Tibial nerve (tissue), 4 donors: ENCODE measurements around the gene IGSF5. TPM values are rescaled to one million over a fixed set of nuclear protein-coding genes. Genes with fewer than 3 reads are reported as not detected.
A peak's percentile ranks its signal among the peaks of the same experiment; 100 is the strongest.

Experiments
- DNase-seq, 2 donors: peaks; one replicate each; pipeline ENCODE4 v3.0.0-alpha.2; 2019; ENCODE audit warnings: low spot score in 2 of 2
- H3K27ac ChIP-seq, 4 donors: fragments of 200-600 bp; sonication (generic) in 3 of 4; one replicate each; pipeline ENCODE4 v1.5.1; 2017 to 2019; ENCODE audit warnings: mild to moderate bottlenecking in 1 of 4
- H3K27me3 ChIP-seq, 2 donors: fragments of 200-600 bp; sonication (generic) in 1 of 2; one replicate each; pipeline versions ENCODE4 v1.5.1 to v1.6.0; 2017 to 2019
- H3K36me3 ChIP-seq, 3 donors: fragments of 200-600 bp; sonication (generic); one replicate each; pipeline ENCODE4 v1.5.1; 2018 to 2019
- H3K4me1 ChIP-seq, 4 donors: fragments of 200-600 bp; sonication (generic) in 3 of 4; one replicate each; pipeline ENCODE4 v1.5.1; 2017 to 2019
- H3K4me3 ChIP-seq, 4 donors: fragments of 200-600 bp; sonication (generic) in 3 of 4; one replicate each; pipeline ENCODE4 v1.5.1; 2017 to 2019; ENCODE audit warnings: mild to moderate bottlenecking in 1 of 4, moderate library complexity in 1 of 4
- H3K9me3 ChIP-seq, 4 donors: fragments of 200-600 bp; sonication (generic) in 3 of 4; one replicate each; pipeline ENCODE4 v1.5.1; 2017 to 2019
- EP300 ChIP-seq, 2 donors: sonication (generic); formaldehyde crosslinking; IDR thresholded peaks; one replicate each; pipeline ENCODE4 v1.6.1; 2017; ENCODE audit warnings: antibody characterized with exemption in 2 of 2, mild to moderate bottlenecking in 1 of 2
- POLR2A ChIP-seq, 2 donors: fragments of 450-650 bp; IDR thresholded peaks; one replicate each; pipeline ENCODE4 v1.6.1; 2017; ENCODE audit warnings: antibody characterized with exemption in 2 of 2, mild to moderate bottlenecking in 2 of 2, moderate library complexity in 2 of 2
- WGBS, 2 donors: methylation state at CpG; one replicate each; pipeline ENCODE4 v1.1.5; 2018; 5-methylcytosine and 5-hydroxymethylcytosine counted together
- total RNA-seq, 4 donors: library from RNA; depleted of rRNA; stranded (reverse); fragments of >200 nt; gene quantifications; one replicate each; pipeline ENCODE4 v1.1.0, GENCODE V29; 2016
- TF ChIP-seq, protein P1 (sequence below), 5 experiments: fragments of 200-600 bp in 3 of 5; fragments of 450-650 bp in 2 of 5; sonication (generic) in 3 of 5; IDR thresholded peaks; one replicate each; pipeline ENCODE4 v1.5.1; 2016 to 2019; ENCODE audit warnings: antibody characterized with exemption in 5 of 5, mild to moderate bottlenecking in 3 of 5, moderate library complexity in 2 of 5

The IGSF5 gene
- total RNA-seq, 4 donors from 2014 or later: not detected

DNA sequence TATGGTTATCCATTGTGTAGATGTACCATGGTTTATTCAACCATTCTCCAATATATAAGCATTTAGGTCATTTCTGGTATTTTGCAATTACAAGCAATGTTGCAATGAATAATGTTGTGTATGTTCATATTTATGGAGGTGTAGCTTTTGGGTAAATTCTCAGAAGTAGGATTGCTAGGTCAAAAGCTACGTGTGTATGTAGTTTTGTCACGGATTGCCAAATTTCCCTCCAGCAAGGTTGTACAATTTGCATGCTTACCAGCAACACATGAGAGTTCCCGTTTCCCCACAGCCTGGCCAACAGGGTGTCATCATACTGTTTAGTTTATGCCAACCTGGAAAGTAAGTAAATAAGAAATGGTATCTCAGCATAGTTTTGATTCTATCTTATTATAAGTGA, 36.3 kb downstream of the IGSF5 start:
- Histone ChIP-seq H3K27ac (no peak overlapping the region), H3K4me1 (no peaks in the 10 kb centered on the region), H3K36me3 (no peaks in the 10 kb centered on the region), H3K9me3 (peaks cover 0 to 6% (median 0%) of the 10 kb centered on the region in 4 donors), H3K27me3 (no peaks in the 10 kb centered on the region), H3K4me3 (no peak overlapping the region)
- no peak for TF ChIP-seq POLR2A (IDR thresholded peaks at IDR 0.05)
- TF ChIP-seq, protein P1, sequence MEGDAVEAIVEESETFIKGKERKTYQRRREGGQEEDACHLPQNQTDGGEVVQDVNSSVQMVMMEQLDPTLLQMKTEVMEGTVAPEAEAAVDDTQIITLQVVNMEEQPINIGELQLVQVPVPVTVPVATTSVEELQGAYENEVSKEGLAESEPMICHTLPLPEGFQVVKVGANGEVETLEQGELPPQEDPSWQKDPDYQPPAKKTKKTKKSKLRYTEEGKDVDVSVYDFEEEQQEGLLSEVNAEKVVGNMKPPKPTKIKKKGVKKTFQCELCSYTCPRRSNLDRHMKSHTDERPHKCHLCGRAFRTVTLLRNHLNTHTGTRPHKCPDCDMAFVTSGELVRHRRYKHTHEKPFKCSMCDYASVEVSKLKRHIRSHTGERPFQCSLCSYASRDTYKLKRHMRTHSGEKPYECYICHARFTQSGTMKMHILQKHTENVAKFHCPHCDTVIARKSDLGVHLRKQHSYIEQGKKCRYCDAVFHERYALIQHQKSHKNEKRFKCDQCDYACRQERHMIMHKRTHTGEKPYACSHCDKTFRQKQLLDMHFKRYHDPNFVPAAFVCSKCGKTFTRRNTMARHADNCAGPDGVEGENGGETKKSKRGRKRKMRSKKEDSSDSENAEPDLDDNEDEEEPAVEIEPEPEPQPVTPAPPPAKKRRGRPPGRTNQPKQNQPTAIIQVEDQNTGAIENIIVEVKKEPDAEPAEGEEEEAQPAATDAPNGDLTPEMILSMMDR (IDR thresholded peaks at IDR 0.05): no peak
- no peak for TF ChIP-seq EP300 (IDR thresholded peaks at IDR 0.05)
- DNase-seq: no peak
- 85 to 86% methylated on average over 3 of the region's 3 CpGs for WGBS, 2 donors

DNA sequence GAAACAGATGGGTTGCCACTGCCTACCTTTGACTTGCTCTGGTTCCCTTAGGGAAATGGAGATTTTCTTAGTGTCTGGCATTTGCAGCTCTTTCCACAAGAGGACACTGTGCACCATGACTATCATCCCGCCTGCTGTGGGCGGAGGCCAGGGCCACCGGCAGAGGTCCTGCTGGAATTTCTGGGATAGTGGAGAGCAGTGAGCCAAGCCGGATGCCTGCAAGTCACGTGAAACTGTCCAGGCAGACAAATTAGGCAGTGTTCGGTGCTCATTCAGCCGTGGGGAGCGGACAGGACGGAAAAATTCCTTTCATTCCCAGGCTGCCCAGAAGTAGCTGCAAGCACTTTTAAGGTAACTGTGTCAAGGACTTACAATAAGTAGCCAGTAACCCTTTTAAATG, 43.4 kb downstream of the IGSF5 start:
- no peak overlapping the region for H3K27ac ChIP-seq
- peaks cover 0 to 4% (median 0%) of the 10 kb centered on the region in 4 donors for H3K4me1 ChIP-seq
- 3 to 19% methylated on average over 9 of the region's 9 CpGs for WGBS, 2 donors
- no peaks in the 10 kb centered on the region for H3K36me3 ChIP-seq
- TF ChIP-seq POLR2A (IDR thresholded peaks at IDR 0.05): no peak
- peak in 1 of 2 donors; percentile 22 for TF ChIP-seq EP300 (IDR thresholded peaks at IDR 0.05)
- TF ChIP-seq, protein P1 (IDR thresholded peaks at IDR 0.05): peak; percentile 27 to 77 (median 44)
- DNase-seq: peak; percentile 45 to 57
- H3K9me3 ChIP-seq: no peaks in the 10 kb centered on the region
- H3K27me3 ChIP-seq: no peaks in the 10 kb centered on the region
- H3K4me3 ChIP-seq: no peak overlapping the region

DNA sequence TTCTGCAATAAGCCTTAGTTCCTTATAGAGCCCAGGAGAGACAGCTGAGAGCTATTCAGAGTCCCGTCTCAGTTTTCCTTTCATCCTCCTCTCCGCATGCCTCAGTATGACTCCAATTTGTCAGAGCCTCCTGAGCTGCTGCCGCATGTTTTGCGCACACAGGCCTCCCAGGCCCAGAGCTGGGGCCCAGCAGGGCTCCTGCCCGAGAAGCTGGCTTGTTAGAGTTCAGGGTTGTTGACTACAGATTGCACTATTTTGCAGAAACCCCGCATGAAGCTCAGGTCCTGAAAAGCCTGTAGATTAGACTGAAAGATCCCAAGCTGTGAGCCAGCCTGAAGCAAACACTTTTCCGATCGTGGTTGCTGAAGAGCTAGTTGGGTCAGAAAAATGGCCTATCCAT, 51.5 kb downstream of the IGSF5 start:
- Histone ChIP-seq H3K27me3 (no peaks in the 10 kb centered on the region), H3K27ac (no peak overlapping the region), H3K9me3 (no peaks in the 10 kb centered on the region), H3K36me3 (no peaks in the 10 kb centered on the region), H3K4me1 (no peaks in the 10 kb centered on the region), H3K4me3 (no peak overlapping the region)
- DNase-seq: no peak
- WGBS, 2 donors: 79 to 83% methylated on average over 8 of the region's 8 CpGs
- TF ChIP-seq, protein P1 (IDR thresholded peaks at IDR 0.05): no peak
- no peak for TF ChIP-seq POLR2A (IDR thresholded peaks at IDR 0.05)

DNA sequence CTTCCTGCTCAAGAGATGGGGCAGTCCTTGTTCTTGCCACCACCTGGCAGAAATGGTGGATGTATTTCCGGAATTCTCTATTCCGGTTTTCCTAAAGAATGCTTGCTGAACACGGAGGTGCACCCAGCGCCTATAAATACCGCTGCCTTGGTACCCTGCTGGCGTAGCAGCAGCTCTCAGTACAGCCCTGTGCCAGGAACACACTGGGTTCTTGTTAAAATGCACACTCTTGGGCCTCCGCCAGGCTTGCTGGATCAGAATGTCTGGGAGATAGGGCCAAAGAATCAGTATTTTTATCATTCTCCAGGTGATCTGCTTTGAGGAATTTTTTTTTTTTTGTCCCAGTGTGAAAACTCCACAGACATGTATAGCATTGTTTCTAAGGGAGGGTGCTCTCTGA, 54.2 kb downstream of the IGSF5 start:
- DNase-seq: no peak
- Histone ChIP-seq H3K4me1 (no peaks in the 10 kb centered on the region), H3K36me3 (no peaks in the 10 kb centered on the region), H3K9me3 (no peaks in the 10 kb centered on the region), H3K27ac (no peak overlapping the region), H3K27me3 (no peaks in the 10 kb centered on the region), H3K4me3 (no peak overlapping the region)
- WGBS, 2 donors: 82 to 85% methylated on average over 7 of the region's 7 CpGs
- TF ChIP-seq, protein P1 (IDR thresholded peaks at IDR 0.05): no peak
- no peak for TF ChIP-seq EP300 (IDR thresholded peaks at IDR 0.05)
- no peak for TF ChIP-seq POLR2A (IDR thresholded peaks at IDR 0.05)

DNA sequence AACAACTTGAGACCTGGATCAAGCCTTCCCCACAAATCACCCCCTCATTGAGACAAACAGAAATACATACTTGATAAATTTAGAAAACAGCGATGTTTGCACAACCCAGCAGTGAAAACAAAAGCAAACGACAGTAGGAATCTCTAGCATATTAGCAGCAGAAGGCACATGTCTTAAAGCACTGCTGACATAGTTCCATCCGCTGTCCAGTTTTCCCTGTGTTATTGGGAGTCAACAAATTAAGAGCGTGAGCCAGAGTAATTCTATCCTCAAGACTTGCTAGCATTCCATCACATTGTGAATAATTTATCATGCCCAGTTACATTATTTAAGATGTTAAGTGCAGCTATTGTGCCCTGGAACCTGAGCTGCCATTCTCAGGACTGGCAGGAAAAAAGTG, 55.3 kb downstream of the IGSF5 start:
- Histone ChIP-seq H3K27ac (no peak overlapping the region), H3K9me3 (no peaks in the 10 kb centered on the region), H3K4me1 (no peaks in the 10 kb centered on the region), H3K4me3 (no peak overlapping the region), H3K36me3 (no peaks in the 10 kb centered on the region), H3K27me3 (no peaks in the 10 kb centered on the region)
- TF ChIP-seq, protein P1 (IDR thresholded peaks at IDR 0.05): no peak
- TF ChIP-seq POLR2A (IDR thresholded peaks at IDR 0.05): no peak
- TF ChIP-seq EP300 (IDR thresholded peaks at IDR 0.05): no peak
- DNase-seq: no peak
- 39 to 58% methylated on average over 4 of the region's 4 CpGs for WGBS, 2 donors
